ENCODE results near the gene NR5A1. TPM values are rescaled to one million over a fixed set of nuclear protein-coding genes. Genes with fewer than 3 reads are reported as not detected.

The NR5A1 gene
- polyA plus RNA-seq, 2 of the 4 experiments (the other 2 are of a cell fraction) = not detected

DNA sequence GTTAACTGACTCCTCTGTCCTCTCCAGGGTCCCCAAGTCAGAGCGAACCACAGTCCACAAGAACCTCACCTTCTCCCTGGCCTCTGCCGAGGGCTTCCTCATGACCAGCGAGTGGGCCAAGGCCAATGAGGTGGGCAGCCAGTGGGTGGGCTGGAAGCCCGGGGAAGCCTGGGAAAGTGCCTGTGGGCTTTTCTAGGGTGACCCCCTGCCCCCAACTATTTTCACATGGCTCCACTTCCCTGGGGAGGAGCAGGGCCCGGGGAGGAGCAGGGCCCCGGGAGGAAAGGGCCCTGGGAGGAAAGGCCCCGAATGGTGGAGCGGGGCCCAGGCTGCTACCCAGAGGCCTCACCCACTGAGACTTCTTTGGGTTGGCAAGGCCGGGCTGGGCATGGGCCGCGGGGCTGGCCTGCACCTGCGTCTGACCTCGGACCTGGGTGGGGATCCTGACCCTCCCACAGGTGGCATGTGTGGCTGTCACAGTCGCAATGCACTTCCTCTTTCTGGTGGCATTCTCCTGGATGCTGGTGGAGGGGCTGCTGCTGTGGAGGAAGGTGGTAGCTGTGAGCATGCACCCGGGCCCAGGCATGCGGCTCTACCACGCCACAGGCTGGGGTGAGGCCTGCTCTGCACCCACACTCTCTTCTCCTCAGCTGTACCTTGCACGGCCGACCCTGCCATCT is 39.0 kb downstream of the NR5A1 start:
- Histone ChIP-seq H3K4me1 (no peaks in the 10 kb centered on the region), H3K4me3 (no peak overlapping the region), H3K27ac (no peak overlapping the region), H3K9me3 (0 out of 3 replicates have a peak, but pooled peaks cover 3% of the 10 kb centered on the region), H3K4me2 (no peak overlapping the region)
- ATAC-seq (no peak), FAIRE-seq (no peak), DNase-seq (ENCODE audit: low read depth in 1 of 2, low spot score in 1 of 2) (no peak)
- no peak for TF ChIP-seq CBX8 (IDR thresholded peaks at IDR 0.05)
- no peak for TF ChIP-seq RFX5 (IDR thresholded peaks at IDR 0.05)
- TF ChIP-seq BCL3 (IDR thresholded peaks at IDR 0.05) = no peak
- no peak for TF ChIP-seq HOXB13 (CRISPR knock-in tag; IDR thresholded peaks at IDR 0.05; ENCODE audit: low read depth)
- TF ChIP-seq POLR2A (IDR thresholded peaks at IDR 0.05; ENCODE audit: low read length) = no peak
- TF ChIP-seq SMC3 (IDR thresholded peaks at IDR 0.05) = no peak
- TF ChIP-seq SREBF2 (IDR thresholded peaks at IDR 0.05) = no peak
- TF ChIP-seq HOXA7 (CRISPR knock-in tag; IDR thresholded peaks at IDR 0.05) = no peak
- TF ChIP-seq NFE2L2 (conservative IDR thresholded peaks at IDR 0.05; ENCODE audit: low read length) = no peak
- TF ChIP-seq REST (IDR thresholded peaks at IDR 0.05) = no peak
- no peak for TF ChIP-seq HDAC2 (IDR thresholded peaks at IDR 0.05)
- TF ChIP-seq E2F6 (IDR thresholded peaks at IDR 0.05; ENCODE audit: borderline replicate concordance, low read depth) = no peak
- TF ChIP-seq, protein P1, sequence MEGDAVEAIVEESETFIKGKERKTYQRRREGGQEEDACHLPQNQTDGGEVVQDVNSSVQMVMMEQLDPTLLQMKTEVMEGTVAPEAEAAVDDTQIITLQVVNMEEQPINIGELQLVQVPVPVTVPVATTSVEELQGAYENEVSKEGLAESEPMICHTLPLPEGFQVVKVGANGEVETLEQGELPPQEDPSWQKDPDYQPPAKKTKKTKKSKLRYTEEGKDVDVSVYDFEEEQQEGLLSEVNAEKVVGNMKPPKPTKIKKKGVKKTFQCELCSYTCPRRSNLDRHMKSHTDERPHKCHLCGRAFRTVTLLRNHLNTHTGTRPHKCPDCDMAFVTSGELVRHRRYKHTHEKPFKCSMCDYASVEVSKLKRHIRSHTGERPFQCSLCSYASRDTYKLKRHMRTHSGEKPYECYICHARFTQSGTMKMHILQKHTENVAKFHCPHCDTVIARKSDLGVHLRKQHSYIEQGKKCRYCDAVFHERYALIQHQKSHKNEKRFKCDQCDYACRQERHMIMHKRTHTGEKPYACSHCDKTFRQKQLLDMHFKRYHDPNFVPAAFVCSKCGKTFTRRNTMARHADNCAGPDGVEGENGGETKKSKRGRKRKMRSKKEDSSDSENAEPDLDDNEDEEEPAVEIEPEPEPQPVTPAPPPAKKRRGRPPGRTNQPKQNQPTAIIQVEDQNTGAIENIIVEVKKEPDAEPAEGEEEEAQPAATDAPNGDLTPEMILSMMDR (IDR thresholded peaks at IDR 0.05) = no peak
- TF ChIP-seq JUNB (IDR thresholded peaks at IDR 0.05) = no peak
- TF ChIP-seq HES2 (IDR thresholded peaks at IDR 0.05) = no peak
- TF ChIP-seq, protein P2, sequence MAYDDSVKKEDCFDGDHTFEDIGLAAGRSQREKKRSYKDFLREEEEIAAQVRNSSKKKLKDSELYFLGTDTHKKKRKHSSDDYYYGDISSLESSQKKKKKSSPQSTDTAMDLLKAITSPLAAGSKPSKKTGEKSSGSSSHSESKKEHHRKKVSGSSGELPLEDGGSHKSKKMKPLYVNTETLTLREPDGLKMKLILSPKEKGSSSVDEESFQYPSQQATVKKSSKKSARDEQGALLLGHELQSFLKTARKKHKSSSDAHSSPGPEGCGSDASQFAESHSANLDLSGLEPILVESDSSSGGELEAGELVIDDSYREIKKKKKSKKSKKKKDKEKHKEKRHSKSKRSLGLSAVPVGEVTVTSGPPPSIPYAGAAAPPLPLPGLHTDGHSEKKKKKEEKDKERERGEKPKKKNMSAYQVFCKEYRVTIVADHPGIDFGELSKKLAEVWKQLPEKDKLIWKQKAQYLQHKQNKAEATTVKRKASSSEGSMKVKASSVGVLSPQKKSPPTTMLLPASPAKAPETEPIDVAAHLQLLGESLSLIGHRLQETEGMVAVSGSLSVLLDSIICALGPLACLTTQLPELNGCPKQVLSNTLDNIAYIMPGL (CRISPR knock-in tag; IDR thresholded peaks at IDR 0.05; ENCODE audit: borderline replicate concordance) = no peak
- no peak for TF ChIP-seq ATOH8 (CRISPR knock-in tag; IDR thresholded peaks at IDR 0.05; ENCODE audit: low read depth)
- no peak for TF ChIP-seq MAZ (IDR thresholded peaks at IDR 0.05; ENCODE audit: borderline replicate concordance, low read depth, low read length)
- ChIA-PET CTCF (no interaction called here), POLR2A (interaction anchor here (0.5 kb wide), 1 partner anchor 47 kb away, joined by 5 read pairs; no protein-coding TSS in a partner anchor)
- 77% methylated on average over 11 of the region's 19 CpGs for WGBS (ENCODE audit: missing lambda C conversion rate)

All from A549 (cell line).